HEK293 (cell line): ENCODE data around the gene GLT1D1.

Experiments
- CTCF ChIA-PET: fragments of 350-600 bp; formaldehyde crosslinking; extraction: SDS; loops from one replicate; lab custom pipeline; 2021; ENCODE audit warnings: antibody characterized with exemption; lab: Yijun Ruan, JAX
- POLR2A ChIA-PET: fragments of 300-600 bp; formaldehyde crosslinking; extraction: SDS; loops from one replicate; lab custom pipeline; 2020; ENCODE audit warnings: antibody characterized with exemption, inconsistent platforms; lab: Yijun Ruan, JAX
- H3K27ac ChIP-seq: fragments of 200-500 bp; sonication (Bioruptor generic); 2 replicates; pipeline ENCODE4 v1.5.1; 2014; ENCODE audit warnings: low read depth, low read length, control low read depth, inconsistent platforms; ENCODE audit errors: extremely low read depth
- H3K36me3 ChIP-seq, 2 experiments: fragments of 200-500 bp in 1 of 2; sonication (Bioruptor generic) in 1 of 2; 1 replicate in 1 of 2; 2 replicates in 1 of 2; pipeline ENCODE4 v1.5.1; 2014 to 2017; ENCODE audit warnings: inconsistent platforms in 2 of 2, low read length in 2 of 2; ENCODE audit not compliant: control insufficient read depth in 2 of 2, insufficient read depth in 1 of 2
- H3K4me1 ChIP-seq: fragments of 200-500 bp; sonication (Bioruptor generic); 2 replicates; pipeline ENCODE4 v1.5.1; 2014; ENCODE audit warnings: mild to moderate bottlenecking, low read length, inconsistent platforms; ENCODE audit not compliant: control insufficient read depth, insufficient read depth
- H3K4me3 ChIP-seq: 2 replicates; pipeline ENCODE4 v1.5.1; 2011; ENCODE audit warnings: low read depth, mild to moderate bottlenecking, control low read depth, low read length, moderate library complexity
- H3K9me3 ChIP-seq: fragments of 200-500 bp; sonication (Bioruptor generic); 2 replicates; pipeline ENCODE4 v1.5.1; 2014; ENCODE audit warnings: low read depth, low read length, inconsistent platforms; ENCODE audit not compliant: control insufficient read depth, insufficient read depth
- FEZF1 ChIP-seq: fragments of 450-650 bp; formaldehyde crosslinking; IDR thresholded peaks from 2 replicates; pipeline ENCODE4 v1.5.1; 2016; ENCODE audit warnings: missing biosample characterization, missing genetic modification characterization
- GLI2 ChIP-seq: fragments of 450-650 bp; formaldehyde crosslinking; IDR thresholded peaks from 2 replicates; pipeline ENCODE4; 2017; ENCODE audit warnings: missing biosample characterization, missing genetic modification characterization, low read depth, borderline replicate concordance
- HOXC10 ChIP-seq: sonication (generic); formaldehyde crosslinking; IDR thresholded peaks from 2 replicates; pipeline ENCODE4 v1.8.1; 2023; ENCODE audit warnings: mild to moderate bottlenecking, missing genetic modification reagents
- ZNF223 ChIP-seq: fragments of 450-650 bp; formaldehyde crosslinking; IDR thresholded peaks from 2 replicates; pipeline ENCODE4 v1.5.1; 2016; ENCODE audit warnings: missing biosample characterization, missing genetic modification characterization
- ZNF24 ChIP-seq: fragments of 450-650 bp; formaldehyde crosslinking; IDR thresholded peaks from 2 replicates; pipeline ENCODE4 v1.5.1; 2016; ENCODE audit warnings: missing biosample characterization, missing genetic modification characterization
- ZNF311 ChIP-seq: fragments of 450-650 bp; formaldehyde crosslinking; IDR thresholded peaks from 2 replicates; pipeline ENCODE4 v1.5.1; 2017; ENCODE audit warnings: missing biosample characterization, missing genetic modification characterization, borderline replicate concordance
- ZNF426 ChIP-seq: fragments of 450-650 bp; formaldehyde crosslinking; IDR thresholded peaks from 2 replicates; pipeline ENCODE4 v1.5.1; 2017; ENCODE audit warnings: missing biosample characterization, missing genetic modification characterization, mild to moderate bottlenecking, inconsistent platforms, moderate library complexity
- TF ChIP-seq, protein P1 (sequence below): fragments of 450-650 bp; formaldehyde crosslinking; IDR thresholded peaks from 2 replicates; pipeline ENCODE4 v1.5.1; 2016; ENCODE audit warnings: missing biosample characterization, missing genetic modification characterization
- TF ChIP-seq, protein P2 (sequence below): fragments of 450-650 bp; formaldehyde crosslinking; IDR thresholded peaks from 2 replicates; pipeline ENCODE4 v1.5.1; 2017; ENCODE audit warnings: missing biosample characterization, missing genetic modification characterization
- TF ChIP-seq, protein P3 (sequence below): fragments of 450-650 bp; formaldehyde crosslinking; IDR thresholded peaks from 2 replicates; pipeline ENCODE4 v1.5.1; 2016; ENCODE audit warnings: missing biosample characterization, missing genetic modification characterization
- TF ChIP-seq, protein P4 (sequence below): fragments of 450-650 bp; formaldehyde crosslinking; IDR thresholded peaks from 2 replicates; pipeline ENCODE4 v1.5.1; 2016; ENCODE audit warnings: missing biosample characterization, missing genetic modification characterization
- TF ChIP-seq, protein P5 (sequence below): IDR thresholded peaks from 2 replicates; pipeline ENCODE4 v1.6.1; 2011; ENCODE audit warnings: mild to moderate bottlenecking, low read depth, low read length, borderline replicate concordance
- TF ChIP-seq, protein P6 (sequence below): fragments of 450-650 bp; formaldehyde crosslinking; IDR thresholded peaks from 2 replicates; pipeline ENCODE4 v1.5.1; 2016; ENCODE audit warnings: missing biosample characterization, missing genetic modification characterization
- TF ChIP-seq, protein P7 (sequence below): fragments of 450-650 bp; IDR thresholded peaks from 2 replicates; pipeline ENCODE4 v1.5.1; 2018; ENCODE audit warnings: missing biosample characterization, mild to moderate bottlenecking, missing genetic modification characterization
- TF ChIP-seq, protein P8 (sequence below): fragments of 450-650 bp; formaldehyde crosslinking; IDR thresholded peaks from 2 replicates; pipeline ENCODE4 v1.5.1; 2016; ENCODE audit warnings: missing biosample characterization, missing genetic modification characterization

Gene GLT1D1

DNA sequence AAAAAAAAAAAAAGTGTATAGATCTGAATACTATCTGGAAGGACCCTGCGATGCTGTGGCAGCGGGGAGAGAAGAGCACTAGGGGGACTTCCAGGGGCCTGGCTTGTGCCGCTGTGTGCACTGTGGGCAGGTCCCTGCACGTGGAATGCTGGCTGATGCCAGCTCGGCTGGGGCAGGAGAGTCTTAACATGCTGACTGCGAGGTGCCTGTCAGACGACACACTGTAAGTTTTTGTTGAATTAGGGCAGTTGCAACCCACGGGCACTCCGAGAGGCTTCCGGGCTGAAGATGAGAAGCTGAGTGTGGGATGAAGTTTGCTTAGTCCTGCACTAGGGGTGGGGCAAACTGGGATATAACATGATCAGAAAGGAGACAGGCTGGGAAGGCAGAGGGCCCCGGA is 10.7 kb downstream of the GLT1D1 start:
- no peaks in the 10 kb centered on the region for H3K36me3 ChIP-seq
- no peaks in the 10 kb centered on the region for H3K9me3 ChIP-seq
- ChIA-PET CTCF (interaction anchor here (0.9 kb wide), 1 partner anchor 56 kb away, joined by 3 read pairs; no protein-coding TSS in a partner anchor), POLR2A (no interaction called here)
- H3K4me3 ChIP-seq: no peak overlapping the region
- no peak overlapping the region for H3K27ac ChIP-seq
- TF ChIP-seq, protein P1, sequence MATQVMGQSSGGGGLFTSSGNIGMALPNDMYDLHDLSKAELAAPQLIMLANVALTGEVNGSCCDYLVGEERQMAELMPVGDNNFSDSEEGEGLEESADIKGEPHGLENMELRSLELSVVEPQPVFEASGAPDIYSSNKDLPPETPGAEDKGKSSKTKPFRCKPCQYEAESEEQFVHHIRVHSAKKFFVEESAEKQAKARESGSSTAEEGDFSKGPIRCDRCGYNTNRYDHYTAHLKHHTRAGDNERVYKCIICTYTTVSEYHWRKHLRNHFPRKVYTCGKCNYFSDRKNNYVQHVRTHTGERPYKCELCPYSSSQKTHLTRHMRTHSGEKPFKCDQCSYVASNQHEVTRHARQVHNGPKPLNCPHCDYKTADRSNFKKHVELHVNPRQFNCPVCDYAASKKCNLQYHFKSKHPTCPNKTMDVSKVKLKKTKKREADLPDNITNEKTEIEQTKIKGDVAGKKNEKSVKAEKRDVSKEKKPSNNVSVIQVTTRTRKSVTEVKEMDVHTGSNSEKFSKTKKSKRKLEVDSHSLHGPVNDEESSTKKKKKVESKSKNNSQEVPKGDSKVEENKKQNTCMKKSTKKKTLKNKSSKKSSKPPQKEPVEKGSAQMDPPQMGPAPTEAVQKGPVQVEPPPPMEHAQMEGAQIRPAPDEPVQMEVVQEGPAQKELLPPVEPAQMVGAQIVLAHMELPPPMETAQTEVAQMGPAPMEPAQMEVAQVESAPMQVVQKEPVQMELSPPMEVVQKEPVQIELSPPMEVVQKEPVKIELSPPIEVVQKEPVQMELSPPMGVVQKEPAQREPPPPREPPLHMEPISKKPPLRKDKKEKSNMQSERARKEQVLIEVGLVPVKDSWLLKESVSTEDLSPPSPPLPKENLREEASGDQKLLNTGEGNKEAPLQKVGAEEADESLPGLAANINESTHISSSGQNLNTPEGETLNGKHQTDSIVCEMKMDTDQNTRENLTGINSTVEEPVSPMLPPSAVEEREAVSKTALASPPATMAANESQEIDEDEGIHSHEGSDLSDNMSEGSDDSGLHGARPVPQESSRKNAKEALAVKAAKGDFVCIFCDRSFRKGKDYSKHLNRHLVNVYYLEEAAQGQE (tag by site-specific recombination): no peak
- TF ChIP-seq, protein P2, sequence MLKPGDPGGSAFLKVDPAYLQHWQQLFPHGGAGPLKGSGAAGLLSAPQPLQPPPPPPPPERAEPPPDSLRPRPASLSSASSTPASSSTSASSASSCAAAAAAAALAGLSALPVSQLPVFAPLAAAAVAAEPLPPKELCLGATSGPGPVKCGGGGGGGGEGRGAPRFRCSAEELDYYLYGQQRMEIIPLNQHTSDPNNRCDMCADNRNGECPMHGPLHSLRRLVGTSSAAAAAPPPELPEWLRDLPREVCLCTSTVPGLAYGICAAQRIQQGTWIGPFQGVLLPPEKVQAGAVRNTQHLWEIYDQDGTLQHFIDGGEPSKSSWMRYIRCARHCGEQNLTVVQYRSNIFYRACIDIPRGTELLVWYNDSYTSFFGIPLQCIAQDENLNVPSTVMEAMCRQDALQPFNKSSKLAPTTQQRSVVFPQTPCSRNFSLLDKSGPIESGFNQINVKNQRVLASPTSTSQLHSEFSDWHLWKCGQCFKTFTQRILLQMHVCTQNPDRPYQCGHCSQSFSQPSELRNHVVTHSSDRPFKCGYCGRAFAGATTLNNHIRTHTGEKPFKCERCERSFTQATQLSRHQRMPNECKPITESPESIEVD (tag by site-specific recombination): no peak
- TF ChIP-seq ZNF311 (tag by site-specific recombination) (no peak), GLI2 (no peak), ZNF426 (tag by site-specific recombination) (no peak), FEZF1 (tag by site-specific recombination) (no peak), ZNF223 (no peak), HOXC10 (no peak), ZNF24 (tag by site-specific recombination) (no peak)
- TF ChIP-seq, protein P3, sequence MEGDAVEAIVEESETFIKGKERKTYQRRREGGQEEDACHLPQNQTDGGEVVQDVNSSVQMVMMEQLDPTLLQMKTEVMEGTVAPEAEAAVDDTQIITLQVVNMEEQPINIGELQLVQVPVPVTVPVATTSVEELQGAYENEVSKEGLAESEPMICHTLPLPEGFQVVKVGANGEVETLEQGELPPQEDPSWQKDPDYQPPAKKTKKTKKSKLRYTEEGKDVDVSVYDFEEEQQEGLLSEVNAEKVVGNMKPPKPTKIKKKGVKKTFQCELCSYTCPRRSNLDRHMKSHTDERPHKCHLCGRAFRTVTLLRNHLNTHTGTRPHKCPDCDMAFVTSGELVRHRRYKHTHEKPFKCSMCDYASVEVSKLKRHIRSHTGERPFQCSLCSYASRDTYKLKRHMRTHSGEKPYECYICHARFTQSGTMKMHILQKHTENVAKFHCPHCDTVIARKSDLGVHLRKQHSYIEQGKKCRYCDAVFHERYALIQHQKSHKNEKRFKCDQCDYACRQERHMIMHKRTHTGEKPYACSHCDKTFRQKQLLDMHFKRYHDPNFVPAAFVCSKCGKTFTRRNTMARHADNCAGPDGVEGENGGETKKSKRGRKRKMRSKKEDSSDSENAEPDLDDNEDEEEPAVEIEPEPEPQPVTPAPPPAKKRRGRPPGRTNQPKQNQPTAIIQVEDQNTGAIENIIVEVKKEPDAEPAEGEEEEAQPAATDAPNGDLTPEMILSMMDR (tag by site-specific recombination): no peak
- TF ChIP-seq, protein P4, sequence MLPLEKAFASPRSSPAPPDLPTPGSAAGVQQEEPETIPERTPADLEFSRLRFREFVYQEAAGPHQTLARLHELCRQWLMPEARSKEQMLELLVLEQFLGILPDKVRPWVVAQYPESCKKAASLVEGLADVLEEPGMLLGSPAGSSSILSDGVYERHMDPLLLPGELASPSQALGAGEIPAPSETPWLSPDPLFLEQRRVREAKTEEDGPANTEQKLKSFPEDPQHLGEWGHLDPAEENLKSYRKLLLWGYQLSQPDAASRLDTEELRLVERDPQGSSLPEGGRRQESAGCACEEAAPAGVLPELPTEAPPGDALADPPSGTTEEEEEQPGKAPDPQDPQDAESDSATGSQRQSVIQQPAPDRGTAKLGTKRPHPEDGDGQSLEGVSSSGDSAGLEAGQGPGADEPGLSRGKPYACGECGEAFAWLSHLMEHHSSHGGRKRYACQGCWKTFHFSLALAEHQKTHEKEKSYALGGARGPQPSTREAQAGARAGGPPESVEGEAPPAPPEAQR (tag by site-specific recombination): no peak
- TF ChIP-seq, protein P5, sequence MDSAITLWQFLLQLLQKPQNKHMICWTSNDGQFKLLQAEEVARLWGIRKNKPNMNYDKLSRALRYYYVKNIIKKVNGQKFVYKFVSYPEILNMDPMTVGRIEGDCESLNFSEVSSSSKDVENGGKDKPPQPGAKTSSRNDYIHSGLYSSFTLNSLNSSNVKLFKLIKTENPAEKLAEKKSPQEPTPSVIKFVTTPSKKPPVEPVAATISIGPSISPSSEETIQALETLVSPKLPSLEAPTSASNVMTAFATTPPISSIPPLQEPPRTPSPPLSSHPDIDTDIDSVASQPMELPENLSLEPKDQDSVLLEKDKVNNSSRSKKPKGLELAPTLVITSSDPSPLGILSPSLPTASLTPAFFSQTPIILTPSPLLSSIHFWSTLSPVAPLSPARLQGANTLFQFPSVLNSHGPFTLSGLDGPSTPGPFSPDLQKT: no peak
- TF ChIP-seq, protein P6, sequence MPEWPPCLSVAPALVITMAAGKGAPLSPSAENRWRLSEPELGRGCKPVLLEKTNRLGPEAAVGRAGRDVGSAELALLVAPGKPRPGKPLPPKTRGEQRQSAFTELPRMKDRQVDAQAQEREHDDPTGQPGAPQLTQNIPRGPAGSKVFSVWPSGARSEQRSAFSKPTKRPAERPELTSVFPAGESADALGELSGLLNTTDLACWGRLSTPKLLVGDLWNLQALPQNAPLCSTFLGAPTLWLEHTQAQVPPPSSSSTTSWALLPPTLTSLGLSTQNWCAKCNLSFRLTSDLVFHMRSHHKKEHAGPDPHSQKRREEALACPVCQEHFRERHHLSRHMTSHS (tag by site-specific recombination): no peak
- TF ChIP-seq, protein P7, sequence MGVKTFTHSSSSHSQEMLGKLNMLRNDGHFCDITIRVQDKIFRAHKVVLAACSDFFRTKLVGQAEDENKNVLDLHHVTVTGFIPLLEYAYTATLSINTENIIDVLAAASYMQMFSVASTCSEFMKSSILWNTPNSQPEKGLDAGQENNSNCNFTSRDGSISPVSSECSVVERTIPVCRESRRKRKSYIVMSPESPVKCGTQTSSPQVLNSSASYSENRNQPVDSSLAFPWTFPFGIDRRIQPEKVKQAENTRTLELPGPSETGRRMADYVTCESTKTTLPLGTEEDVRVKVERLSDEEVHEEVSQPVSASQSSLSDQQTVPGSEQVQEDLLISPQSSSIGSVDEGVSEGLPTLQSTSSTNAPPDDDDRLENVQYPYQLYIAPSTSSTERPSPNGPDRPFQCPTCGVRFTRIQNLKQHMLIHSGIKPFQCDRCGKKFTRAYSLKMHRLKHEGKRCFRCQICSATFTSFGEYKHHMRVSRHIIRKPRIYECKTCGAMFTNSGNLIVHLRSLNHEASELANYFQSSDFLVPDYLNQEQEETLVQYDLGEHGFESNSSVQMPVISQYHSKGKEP (tag by site-specific recombination): no peak
- TF ChIP-seq, protein P8, sequence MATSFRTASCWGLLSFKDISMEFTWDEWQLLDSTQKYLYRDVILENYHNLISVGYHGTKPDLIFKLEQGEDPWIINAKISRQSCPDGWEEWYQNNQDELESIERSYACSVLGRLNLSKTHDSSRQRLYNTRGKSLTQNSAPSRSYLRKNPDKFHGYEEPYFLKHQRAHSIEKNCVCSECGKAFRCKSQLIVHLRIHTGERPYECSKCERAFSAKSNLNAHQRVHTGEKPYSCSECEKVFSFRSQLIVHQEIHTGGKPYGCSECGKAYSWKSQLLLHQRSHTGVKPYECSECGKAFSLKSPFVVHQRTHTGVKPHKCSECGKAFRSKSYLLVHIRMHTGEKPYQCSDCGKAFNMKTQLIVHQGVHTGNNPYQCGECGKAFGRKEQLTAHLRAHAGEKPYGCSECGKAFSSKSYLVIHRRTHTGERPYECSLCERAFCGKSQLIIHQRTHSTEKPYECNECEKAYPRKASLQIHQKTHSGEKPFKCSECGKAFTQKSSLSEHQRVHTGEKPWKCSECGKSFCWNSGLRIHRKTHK (tag by site-specific recombination): no peak
- H3K4me1 ChIP-seq: no peaks in the 10 kb centered on the region
